ENCODE results near the gene SEC61B. TPM values are rescaled to one million over a fixed set of nuclear protein-coding genes. Genes with fewer than 3 reads are reported as not detected.

Gene SEC61B
- 160 and 162 TPM in 2 replicates for total RNA-seq

- intact Hi-C loops (cut with micrococcal nuclease): loop anchor here (1.0 to 5.0 kb wide), 9 partner anchors 32 to 1131 kb away; partner anchors contain the start of genes INVS, STX17, TBC1D2 and TEX10
Observed at GRCh38 chr9:99221621-99222415, at the start of gene SEC61B, which contains the start of gene ALG2. Gene SEC61B, plus strand, starts transcription at chr9:99222282. Its CDS starts 82 bp downstream, at chr9:99222364. Gene ALG2, minus strand, starts transcription at chr9:99221942. Its CDS starts 48 bp downstream, at chr9:99221894.

- intact Hi-C loops (cut with micrococcal nuclease): no loop called here
Observed at GRCh38 chr9:99173570-99174504, 48.2 kb upstream of the SEC61B start.

GRCh38 chr9:99176527-99177013, 45.5 kb upstream of the SEC61B start:
- intact Hi-C loops (cut with micrococcal nuclease): no loop called here

- intact Hi-C loops (cut with micrococcal nuclease): no loop called here
Observed at GRCh38 chr9:99177576-99178366, 44.3 kb upstream of the SEC61B start.

- intact Hi-C loops (cut with micrococcal nuclease): no loop called here
Observed at GRCh38 chr9:99178912-99179872, 42.9 kb upstream of the SEC61B start.

- intact Hi-C loops (cut with micrococcal nuclease): loop anchor here (5.0 to 10.0 kb wide), 4 partner anchors 72 to 1035 kb away; partner anchors contain the start of gene NR4A3
Observed at GRCh38 chr9:99180199-99180598, 41.9 kb upstream of the SEC61B start.

- intact Hi-C loops (cut with micrococcal nuclease): loop anchor here (5.0 to 10.0 kb wide), 4 partner anchors 72 to 1034 kb away; partner anchors contain the start of gene NR4A3
Observed at GRCh38 chr9:99180662-99181061, 41.4 kb upstream of the SEC61B start.

- intact Hi-C loops (cut with micrococcal nuclease): loop anchor here (5.0 to 10.0 kb wide), 4 partner anchors 71 to 1034 kb away; partner anchors contain the start of gene NR4A3
Observed at GRCh38 chr9:99181206-99181605, 40.9 kb upstream of the SEC61B start.

- intact Hi-C loops (cut with micrococcal nuclease): loop anchor here (5.0 to 10.0 kb wide), 4 partner anchors 71 to 1033 kb away; partner anchors contain the start of gene NR4A3
Observed at GRCh38 chr9:99181621-99182020, 40.5 kb upstream of the SEC61B start.

- intact Hi-C loops (cut with micrococcal nuclease): loop anchor here (5.0 to 10.0 kb wide), 4 partner anchors 70 to 1032 kb away; partner anchors contain the start of gene NR4A3
Observed at GRCh38 chr9:99182356-99182755, 39.7 kb upstream of the SEC61B start.

- intact Hi-C loops (cut with micrococcal nuclease): loop anchor here (1.0 to 10.0 kb wide), 6 partner anchors 16 to 1031 kb away; partner anchors contain the start of genes NR4A3 and SEC61B
Observed at GRCh38 chr9:99183616-99184015, 38.5 kb upstream of the SEC61B start.

GRCh38 chr9:99184110-99184474, 38.0 kb upstream of the SEC61B start:
- intact Hi-C loops (cut with micrococcal nuclease): loop anchor here (1.0 to 10.0 kb wide), 6 partner anchors 17 to 1031 kb away; partner anchors contain the start of genes NR4A3 and SEC61B

- intact Hi-C loops (cut with micrococcal nuclease): loop anchor here (1.0 to 10.0 kb wide), 6 partner anchors 17 to 1030 kb away; partner anchors contain the start of genes NR4A3 and SEC61B
Observed at GRCh38 chr9:99184475-99185347, 37.4 kb upstream of the SEC61B start.

GRCh38 chr9:99185348-99185632, 36.8 kb upstream of the SEC61B start:
- intact Hi-C loops (cut with micrococcal nuclease): loop anchor here (10.0 kb wide), 2 partner anchors 830 to 1030 kb away; no protein-coding TSS in a partner anchor

- intact Hi-C loops (cut with micrococcal nuclease): loop anchor here (10.0 kb wide), 2 partner anchors 829 to 1029 kb away; no protein-coding TSS in a partner anchor
Observed at GRCh38 chr9:99185934-99186333, 36.1 kb upstream of the SEC61B start.

- intact Hi-C loops (cut with micrococcal nuclease): loop anchor here (10.0 kb wide), 2 partner anchors 827 to 1027 kb away; no protein-coding TSS in a partner anchor
Observed at GRCh38 chr9:99187311-99187710, 34.8 kb upstream of the SEC61B start.

GRCh38 chr9:99189186-99189585, 32.9 kb upstream of the SEC61B start:
- intact Hi-C loops (cut with micrococcal nuclease): loop anchor here (10.0 kb wide), 2 partner anchors 826 to 1026 kb away; no protein-coding TSS in a partner anchor

Measured in T-helper 2 cell treated with Interferon-gamma antibody and Interleukin-4, amounts not matched to agents 100 ng/mL and 5 ng/mL, for 36 hours (primary cell).